Measurements from ENCODE around the gene DCAF6.

Gene DCAF6

GRCh38 chr1:168101336-168101735, 164.9 kb downstream of the DCAF6 start:
- no peak for DNase-seq (ENCODE audit: low read depth)
- no peak for TF ChIP-seq CTCF (IDR thresholded peaks at IDR 0.05; ENCODE audit: low read depth, low read length, missing control alignments)
- in situ Hi-C loops (cut with HindIII; ENCODE audit: low sequenced_read_pairs) = no loop called here
- no peak overlapping the region for H3K4me3 ChIP-seq (ENCODE audit: low read depth, low read length)

DNA sequence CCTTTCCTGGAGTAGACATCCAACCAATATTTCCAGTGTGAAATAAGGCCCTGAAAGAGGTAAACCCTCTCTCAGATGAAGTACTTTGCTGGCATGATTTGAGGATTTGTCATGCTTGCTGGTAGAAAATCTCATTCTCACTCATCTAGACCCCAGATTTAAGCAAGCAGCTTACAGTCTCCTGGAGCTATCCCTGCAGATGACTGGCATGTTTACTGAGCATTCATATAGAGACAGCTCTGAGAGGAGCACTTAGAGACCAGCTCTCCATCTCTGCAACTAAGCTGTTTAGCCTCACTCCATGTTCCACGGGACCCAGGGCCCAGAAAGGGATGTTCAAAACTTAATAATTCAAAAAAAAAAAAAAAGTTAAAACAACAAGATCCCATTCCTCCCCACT, 166.0 kb downstream of the DCAF6 start:
- in situ Hi-C loops (cut with HindIII; ENCODE audit: low sequenced_read_pairs) = no loop called here
- no peak for DNase-seq (ENCODE audit: low read depth)
- no peak overlapping the region for H3K4me3 ChIP-seq (ENCODE audit: low read depth, low read length)
- no peak for TF ChIP-seq CTCF (IDR thresholded peaks at IDR 0.05; ENCODE audit: low read depth, low read length, missing control alignments)

DNA sequence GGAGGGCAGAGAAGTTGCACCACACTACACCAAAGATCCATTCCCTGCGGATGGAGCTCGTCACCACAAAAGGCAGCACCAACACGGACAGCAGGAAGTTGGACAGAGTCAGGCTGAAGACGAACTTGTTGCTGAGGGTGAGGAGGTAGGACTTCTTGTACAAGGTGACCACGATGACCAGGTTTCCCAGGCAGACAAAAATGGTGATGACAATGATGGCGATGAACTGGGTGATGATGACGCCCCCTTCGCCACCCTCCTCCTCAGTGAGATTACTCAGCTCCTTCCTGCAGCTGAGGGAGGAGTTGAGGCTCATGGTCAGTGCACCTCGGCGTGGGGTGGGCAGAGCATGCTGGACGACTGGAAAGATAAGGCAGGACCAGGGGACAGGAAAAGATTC, 168.1 kb downstream of the DCAF6 start:
- H3K4me3 ChIP-seq (ENCODE audit: low read depth, low read length) = no peak overlapping the region
- in situ Hi-C loops (cut with HindIII; ENCODE audit: low sequenced_read_pairs) = no loop called here
- no peak for DNase-seq (ENCODE audit: low read depth)
- no peak for TF ChIP-seq CTCF (IDR thresholded peaks at IDR 0.05; ENCODE audit: low read depth, low read length, missing control alignments)

GRCh38 chr1:168105846-168106245, 169.4 kb downstream of the DCAF6 start:
- no peak overlapping the region for H3K4me3 ChIP-seq (ENCODE audit: low read depth, low read length)
- in situ Hi-C loops (cut with HindIII; ENCODE audit: low sequenced_read_pairs) = no loop called here
- no peak for DNase-seq (ENCODE audit: low read depth)
- no peak for TF ChIP-seq CTCF (IDR thresholded peaks at IDR 0.05; ENCODE audit: low read depth, low read length, missing control alignments)

GRCh38 chr1:168106274-168106673, 169.8 kb downstream of the DCAF6 start:
- no peak for DNase-seq (ENCODE audit: low read depth)
- in situ Hi-C loops (cut with HindIII; ENCODE audit: low sequenced_read_pairs) = no loop called here
- no peak for TF ChIP-seq CTCF (IDR thresholded peaks at IDR 0.05; ENCODE audit: low read depth, low read length, missing control alignments)
- no peak overlapping the region for H3K4me3 ChIP-seq (ENCODE audit: low read depth, low read length)

- DNase-seq (ENCODE audit: low read depth) = no peak
- in situ Hi-C loops (cut with HindIII; ENCODE audit: low sequenced_read_pairs) = no loop called here
- no peak overlapping the region for H3K4me3 ChIP-seq (ENCODE audit: low read depth, low read length)
- no peak for TF ChIP-seq CTCF (IDR thresholded peaks at IDR 0.05; ENCODE audit: low read depth, low read length, missing control alignments)
Observed at GRCh38 chr1:168110896-168111545, 174.5 kb downstream of the DCAF6 start.

Data from astrocyte of the cerebellum (primary cell).